NCI-H2171 treated with DMSO at 0.1 percent for 48 hours (cell line): ENCODE data around the gene HSD17B14.
"Not testable (repeated sequence)": the region's sequence is repeated elsewhere in the genome, so short reads cannot be mapped to it uniquely, and the experiment has no call there.

Experiments used
- DNase-seq: peaks from one replicate; lab custom pipeline; 2025; lab: John Stamatoyannopoulos, UW

The HSD17B14 gene

DNA sequence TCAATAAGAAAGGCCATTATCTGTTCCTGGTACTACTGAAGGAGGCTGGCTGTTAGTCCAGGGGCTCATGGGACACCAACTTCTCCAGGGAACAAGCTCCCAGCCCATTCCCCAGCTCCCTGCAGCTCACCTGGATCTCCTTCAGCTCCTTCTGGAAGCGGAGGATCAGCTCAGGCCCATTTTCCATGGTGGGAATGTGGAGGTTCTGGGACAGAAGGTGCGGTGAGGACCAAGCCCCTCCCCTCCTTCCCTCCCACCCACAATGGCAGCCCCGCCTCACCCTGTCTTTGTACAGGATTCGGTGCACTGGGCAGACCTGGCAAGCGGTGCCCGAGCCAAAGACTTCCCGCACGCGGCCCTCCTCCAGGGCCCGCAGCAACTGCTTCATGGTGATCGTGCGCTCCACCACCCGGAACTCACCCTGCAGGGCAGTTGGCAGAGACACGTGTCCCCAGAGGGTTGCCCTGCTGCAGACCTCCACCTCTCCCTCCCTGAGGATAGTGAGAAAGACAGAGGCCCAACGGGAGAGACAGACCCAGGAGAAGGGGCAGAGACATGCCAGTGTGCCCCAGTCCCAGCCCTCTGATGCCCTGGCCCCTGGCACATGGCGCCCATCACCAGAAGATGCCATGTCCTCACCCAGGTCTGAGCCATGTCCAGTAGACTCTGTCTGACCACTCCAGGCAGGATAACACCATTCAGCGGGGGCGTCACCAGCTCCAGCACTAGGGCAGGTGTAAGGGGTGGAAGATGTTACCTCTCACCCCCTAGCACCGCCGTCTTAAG, 39.8 kb downstream of the HSD17B14 start:
- DNase-seq, result no peak

DNA sequence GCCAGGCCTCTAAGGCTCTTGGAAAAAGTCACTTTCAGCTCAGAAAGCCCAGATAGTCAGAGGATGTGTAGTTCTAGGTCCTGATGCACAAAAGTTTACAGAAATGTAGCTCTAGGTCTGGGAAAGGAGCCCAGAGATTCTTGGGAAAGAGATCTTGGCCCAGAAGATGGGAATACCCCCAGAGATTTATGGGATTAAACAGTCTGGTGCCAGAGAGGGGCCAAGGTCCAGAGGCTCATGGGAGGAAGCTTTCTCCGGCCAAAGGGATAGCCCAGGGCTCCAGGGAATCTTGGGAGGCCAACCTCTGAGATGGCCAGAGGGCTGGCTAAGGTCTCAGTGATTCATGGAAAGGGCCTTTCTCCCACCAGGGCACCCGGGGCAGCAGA, 40.6 kb downstream of the HSD17B14 start:
- DNase-seq, result no peak

DNA sequence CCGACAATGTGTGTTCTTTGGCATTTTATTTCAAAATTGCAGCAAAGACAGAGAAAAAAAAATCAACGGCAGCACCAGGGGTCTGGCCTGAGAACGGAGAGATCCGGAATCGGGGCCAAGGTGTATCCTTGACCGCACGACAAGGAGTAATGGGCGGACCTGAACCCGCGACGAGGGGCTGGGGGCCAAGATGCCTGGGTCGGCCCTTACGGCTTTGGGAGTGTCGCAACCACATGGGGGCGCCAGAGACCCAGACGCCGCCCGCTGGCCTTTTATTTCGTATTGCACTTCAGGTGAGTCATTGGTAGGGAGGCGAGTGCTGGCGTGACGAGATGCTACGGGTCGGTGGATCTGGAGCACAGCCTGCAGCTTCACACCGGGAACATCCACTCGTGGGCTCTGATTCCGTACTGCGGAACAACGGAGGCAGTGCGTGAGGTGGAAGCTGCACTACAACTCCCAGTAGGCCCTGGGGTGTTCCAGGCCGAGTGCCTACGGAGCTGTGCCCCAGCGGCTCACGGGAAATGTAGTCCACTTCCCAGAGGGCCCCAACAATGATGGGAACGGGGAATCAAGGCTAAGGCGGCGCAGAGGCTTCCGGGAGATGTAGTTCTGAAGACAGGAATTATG, 41.1 kb downstream of the HSD17B14 start:
- DNase-seq, result peak; percentile 95

DNA sequence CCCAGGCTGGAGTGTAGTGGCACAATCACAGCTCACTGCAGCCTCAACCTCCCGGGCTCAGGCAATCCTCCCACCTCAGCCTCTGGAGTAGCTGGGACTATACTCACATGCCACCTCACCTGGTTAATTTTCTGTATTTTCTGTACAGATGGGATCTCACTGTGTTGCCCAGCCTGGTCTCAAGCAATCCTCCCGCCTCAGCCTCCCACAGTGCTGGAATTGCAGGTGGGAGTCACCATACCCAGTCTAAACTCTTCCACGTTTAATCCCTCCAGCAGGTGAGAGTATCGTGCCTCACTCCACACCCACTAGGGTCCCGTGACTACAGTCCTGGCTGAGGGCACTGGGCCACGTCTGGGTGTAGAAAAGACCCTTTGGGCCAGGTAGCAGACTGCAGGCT, 42.0 kb downstream of the HSD17B14 start:
- DNase-seq, result no peak

DNA sequence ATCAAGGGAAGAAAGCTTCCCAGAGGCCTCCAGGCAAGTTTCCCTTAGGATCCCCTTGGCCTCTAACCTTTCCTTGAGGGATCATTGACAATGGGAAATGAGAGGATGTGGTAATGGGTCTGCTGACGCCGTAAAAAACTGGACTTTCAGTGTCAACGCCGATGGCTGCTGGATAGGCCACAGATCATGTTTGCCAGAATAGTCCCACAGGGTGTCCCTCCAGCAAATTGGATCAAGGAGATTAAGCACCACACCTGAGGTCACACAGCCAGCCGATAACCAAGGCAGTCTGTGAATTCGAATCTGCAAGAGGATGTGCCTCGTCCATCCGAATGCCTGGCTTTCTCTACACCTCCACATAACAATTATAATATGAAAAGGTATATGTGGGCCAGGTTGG, 43.0 kb downstream of the HSD17B14 start:
- no peak for DNase-seq

DNA sequence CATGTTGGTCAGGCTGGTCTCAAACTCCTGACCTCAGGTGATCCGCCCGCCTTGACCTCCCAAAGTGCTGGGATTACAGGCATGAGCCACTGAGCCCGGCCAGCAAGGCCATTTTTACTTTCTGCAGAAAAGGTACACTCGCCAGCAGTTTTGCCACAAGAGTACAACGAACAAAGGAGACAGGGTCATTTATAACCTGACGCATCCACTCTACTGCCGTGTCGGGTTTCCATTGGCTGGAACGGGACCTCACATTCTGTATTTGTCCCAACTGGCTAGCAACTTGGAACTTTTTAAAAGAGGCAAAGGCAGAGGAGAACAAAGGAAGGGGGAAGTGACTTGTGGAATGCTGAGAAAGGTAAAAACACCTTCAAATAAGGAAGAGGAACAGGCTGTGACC, 49.0 kb downstream of the HSD17B14 start:
- DNase-seq, result not testable (repeated sequence)

DNA sequence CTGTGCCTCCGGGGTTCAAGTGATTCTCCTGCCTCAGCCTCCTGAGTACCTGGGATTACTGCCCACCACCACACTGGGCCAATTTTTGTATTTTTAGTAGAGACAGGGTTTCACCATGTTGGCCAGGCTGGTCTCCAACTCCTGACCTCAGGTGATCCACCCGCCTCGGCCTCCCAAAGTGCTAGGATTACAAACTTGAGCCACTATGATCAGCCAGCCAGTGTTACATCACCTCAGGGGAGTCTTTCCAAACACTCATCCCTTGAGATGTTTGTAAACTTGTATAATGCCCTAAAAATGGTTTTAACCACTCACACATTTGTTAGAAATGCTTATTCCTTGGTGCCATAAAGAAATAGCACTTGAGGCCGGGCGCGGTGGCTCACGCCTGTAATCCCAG, 49.9 kb downstream of the HSD17B14 start:
- not testable (repeated sequence) for DNase-seq

DNA sequence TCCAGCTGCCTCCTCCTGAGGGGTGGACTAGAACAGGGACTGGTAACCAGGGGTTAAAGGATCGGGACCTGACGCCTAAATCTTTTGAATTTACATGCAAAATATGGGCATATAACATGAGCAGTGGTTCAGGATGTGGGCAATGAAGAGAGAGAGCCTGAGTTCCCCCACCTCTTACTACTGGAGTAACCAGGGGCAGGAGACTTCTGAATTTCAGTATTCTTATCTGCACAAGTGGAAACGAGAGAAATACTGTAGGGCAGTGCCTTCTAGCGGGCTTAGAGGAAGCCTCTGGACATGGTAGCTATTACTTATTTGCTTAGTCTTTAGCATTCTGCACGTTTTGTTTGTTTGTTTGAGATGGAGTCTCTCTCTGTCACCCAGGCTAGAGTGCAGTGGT, 51.8 kb downstream of the HSD17B14 start:
- no peak for DNase-seq

DNA sequence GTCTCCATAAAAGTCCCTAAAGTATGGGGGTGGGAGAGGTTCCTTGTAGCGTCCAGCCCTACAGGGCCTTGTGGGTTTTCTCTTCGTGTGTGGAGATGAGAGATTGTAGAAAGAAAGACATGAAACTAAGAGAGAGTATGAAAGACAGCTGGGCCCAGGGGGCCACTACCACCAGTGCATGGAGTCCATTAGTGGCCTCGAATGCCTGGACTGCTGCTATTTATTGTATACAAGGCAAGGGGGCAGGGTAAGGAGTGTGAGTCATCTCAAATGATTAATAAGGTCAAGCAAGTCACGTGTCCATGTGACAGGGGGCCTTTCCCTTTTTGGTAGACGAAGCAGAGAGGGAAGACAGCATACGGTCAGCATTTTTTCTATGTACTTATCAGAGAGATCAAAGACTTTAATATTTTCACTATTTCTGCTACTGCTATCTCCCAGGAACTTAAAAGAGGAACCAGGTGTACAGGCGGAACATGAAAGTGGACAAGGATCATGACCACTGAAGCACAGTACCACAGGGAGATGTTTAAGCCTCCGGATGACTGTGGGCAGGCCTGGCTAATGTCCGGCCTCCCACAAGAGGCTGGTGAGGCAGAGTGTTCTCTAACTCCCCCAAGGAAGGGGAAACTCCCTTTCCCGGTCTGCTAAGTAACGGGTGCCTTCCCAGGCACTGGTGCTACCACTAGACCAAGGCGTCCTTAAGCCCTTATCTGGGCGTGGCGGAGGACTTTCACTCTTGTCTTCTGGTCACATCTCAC, 55.5 kb downstream of the HSD17B14 start:
- no peak for DNase-seq

DNA sequence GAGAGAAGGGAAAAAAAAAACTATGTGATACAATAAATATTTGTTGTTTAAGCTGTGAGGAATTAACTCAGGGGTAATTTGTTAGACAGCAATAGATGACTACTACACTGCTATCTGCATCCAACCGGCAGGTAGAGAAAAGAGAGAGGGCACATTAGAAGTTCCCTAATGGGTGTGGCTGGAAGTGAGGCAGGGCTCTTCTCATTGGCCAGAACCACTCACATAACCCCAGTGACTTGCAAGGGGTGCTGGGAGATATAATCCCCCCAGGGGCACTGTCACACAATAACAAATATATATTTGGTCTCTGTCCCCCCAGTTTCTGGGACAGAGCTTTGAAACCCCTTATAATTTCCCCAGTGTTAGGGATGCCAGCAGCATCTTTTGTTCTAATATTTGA, 56.7 kb downstream of the HSD17B14 start:
- DNase-seq, result peak; percentile 22

DNA sequence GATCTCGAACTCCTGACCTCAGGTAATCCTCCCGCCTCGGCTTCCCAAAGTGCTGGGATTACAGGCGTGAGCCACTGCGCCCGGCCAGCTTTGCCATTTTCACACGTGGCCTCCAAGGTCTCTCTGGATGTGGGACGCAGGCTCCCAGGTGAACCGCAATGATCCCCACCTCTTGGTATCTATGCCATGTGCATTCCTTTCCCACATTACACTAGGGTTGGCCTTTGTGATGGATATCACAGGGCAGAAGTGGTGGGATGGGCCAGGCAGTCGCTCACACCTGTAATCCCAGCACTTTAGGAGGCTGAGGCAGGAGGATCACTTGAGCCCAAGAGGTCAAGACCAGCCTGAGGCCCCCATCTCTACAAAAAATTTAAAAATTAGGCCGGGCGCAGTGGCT, 58.6 kb downstream of the HSD17B14 start:
- DNase-seq, result no peak

DNA sequence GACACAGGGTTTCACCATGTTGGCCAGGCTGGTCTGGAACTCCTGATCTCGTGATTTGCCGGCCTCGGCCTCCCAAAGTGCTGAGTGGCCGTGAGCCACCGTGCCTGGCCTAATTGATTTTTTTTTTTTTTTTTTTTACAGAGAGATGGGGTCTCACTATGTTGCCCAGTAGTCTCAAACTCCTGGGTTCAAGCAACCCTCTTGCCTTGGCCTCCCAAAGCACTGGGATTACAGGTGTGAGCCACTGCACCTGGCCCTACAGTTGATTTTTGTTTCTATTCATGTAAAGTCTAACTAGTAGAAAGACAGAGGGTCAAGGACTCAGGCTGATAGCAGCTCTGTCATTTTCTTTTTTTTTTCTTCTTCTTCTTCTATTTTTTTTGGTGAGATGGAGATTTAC, 59.2 kb downstream of the HSD17B14 start:
- DNase-seq, result no peak

DNA sequence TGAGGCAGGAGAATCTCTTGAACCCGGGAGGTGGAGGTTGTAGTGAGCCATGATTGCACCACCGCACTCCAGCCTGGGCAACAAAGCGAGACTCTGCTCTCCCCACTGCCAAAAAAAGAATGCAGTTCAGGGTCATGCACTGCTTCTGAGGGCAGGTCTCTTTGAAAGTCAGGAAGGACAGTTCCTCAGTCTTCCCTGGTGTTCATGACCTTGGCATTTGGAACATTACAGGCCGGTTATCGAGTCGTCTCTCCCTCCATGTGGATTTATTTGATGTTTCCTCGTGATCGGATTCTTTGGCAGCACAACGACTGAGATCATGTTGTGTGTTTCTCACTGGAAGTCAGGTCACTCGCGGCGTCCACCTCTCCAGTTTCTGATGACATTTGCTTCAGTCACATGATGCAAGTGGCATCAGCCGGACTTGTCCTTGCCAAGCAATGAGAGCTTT, 63.8 kb downstream of the HSD17B14 start:
- DNase-seq, result no peak

DNA sequence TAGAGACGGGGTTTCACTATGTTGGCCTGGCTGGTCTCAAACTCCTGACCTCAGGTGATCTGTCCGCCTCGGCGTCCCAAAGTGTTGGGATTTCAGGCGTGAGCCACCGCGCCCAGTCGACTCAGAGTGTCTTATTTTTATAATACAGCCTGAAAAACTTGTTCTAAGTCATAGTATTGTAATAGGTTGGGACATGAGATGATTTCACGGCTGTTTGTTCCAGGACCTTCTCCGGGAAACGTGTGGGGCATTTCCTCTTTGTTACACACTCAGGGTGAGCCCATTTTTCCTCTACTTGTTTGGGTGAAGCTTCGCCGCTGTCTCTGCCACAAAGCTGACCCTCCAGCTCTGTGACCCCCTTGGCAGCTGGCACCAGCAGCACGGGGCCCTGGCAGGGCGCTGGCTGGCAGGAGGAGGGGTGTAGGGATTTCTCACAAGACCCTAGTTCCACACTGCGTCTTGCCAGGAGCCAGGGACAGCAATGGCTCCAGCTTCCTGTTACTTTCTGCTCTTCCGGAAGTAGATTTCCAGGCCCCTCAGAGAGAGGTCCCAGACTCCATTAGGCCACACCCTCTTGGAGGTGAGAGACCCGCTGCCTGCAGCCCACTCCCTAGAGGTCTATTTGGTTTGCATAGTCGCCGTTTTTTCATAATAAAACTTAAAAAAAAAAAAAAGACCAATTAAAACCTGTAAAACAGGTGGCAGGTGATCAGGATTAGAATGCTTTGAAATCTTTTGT, 65.4 kb downstream of the HSD17B14 start:
- peak; percentile 11 for DNase-seq

DNA sequence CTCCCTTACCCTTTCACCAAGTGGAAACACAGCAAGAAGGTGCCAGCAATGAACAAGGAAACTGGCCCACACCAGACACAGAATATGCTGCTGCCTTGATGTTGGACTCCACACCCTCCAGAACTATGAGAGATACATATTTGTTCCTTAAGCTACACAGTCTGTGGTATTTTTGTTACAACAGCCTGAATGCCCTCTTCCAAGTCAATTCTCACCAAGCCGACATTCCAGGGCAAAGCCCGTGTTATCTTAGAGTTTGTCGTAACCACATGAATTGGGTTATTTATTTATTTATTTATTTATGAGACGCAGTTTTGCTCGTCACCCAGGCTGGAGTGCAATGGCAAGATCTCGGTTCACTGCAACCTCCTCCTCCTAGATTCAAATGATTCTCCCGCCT, 66.0 kb downstream of the HSD17B14 start:
- no peak for DNase-seq

DNA sequence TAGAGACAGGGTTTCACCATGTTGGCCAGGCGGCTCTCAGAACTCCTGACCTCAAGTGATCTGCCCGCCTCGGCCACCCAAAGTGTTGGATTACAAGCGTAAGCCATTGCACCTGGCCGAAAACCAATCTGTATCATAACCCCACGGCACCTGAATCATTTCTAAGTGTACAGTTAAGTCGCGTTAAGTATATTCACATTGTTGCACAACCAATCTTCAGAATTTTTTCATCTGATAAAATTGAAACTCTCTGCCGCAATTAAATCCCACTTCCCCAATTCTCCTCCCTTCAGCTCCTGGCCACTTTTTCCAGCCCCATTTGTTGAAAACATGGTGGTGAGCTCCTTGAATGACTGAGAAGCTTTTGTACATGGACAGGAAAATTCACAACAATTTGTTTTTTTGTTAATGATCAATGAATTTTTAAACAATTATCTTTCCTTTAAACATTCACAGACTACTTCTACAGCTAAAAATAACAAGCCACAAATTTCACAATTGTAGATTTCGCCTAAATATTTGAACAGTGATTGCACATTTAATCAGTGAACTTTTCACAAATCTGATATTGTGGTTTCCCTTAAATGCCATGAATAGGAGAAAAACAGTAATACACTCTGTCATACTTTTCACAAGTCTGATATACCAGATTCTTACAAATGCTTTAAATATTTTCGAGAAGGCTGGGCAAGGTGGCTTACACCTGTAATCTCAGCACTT, 67.1 kb downstream of the HSD17B14 start:
- no peak for DNase-seq

DNA sequence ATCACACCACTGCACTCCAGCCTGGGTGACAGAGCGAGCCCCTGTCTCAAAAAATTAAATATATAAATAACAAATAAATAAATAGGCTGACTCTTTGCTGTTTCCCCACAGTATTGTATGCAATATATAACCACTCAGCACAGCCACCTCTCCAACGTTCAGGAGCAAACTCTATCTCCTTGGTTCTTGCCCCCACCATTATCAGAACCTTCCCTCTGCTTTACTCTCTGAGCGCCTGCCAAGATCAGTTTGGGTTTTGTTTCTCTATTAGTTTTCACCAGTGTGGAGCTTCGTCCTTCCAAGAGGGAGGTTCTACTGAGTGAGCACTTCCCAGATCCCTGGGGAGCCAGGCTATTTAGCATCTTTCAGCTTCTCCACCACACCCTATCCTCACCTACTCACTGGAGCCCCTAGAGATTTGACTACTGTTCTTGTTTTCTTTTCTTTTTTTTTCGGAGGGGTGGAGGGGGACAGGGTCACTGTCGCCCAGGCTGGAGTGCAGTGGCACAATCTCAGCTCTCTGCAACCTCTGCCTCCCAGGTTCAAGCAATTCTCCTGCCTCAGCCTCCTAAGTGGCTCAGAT, 68.0 kb downstream of the HSD17B14 start:
- peak; percentile 48 for DNase-seq

DNA sequence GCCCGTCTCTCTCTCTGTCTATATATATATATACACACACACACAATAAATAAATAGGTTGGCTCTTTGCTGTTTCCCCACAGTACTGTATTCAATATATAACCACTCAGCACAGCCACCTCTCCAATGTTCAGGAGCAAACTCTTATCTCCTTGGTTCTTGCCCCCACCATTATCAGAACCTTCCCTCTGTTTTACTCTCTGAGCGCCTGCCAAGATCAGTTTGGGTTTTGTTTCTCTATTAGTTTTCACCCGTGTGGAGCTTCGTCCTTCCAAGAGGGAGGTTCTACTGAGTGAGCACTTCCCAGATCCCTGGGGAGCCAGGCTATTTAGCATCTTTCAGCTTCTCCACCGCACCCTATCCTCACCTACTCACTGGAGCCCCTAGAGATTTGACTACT, 70.5 kb downstream of the HSD17B14 start:
- DNase-seq, result not testable (repeated sequence)
